Lung (tissue), 13 donors: Measurements from ENCODE around the gene SCGB1C2. TPM values are rescaled to one million over a fixed set of nuclear protein-coding genes. Genes with fewer than 3 reads are reported as not detected.

Experiments
- ATAC-seq: fragments of 200-7000 bp; cut with Tn5 transposase; one replicate; pipeline ENCODE4 v1.9.1; 2020; ENCODE audit warnings: moderate number of reproducible peaks; ENCODE audit not compliant: insufficient read depth, low FRiP score
- DNase-seq, 3 donors: peaks; one replicate each; pipeline ENCODE4 v3.0.0-alpha.2; 2013 to 2017
- H3K27ac ChIP-seq, 2 donors: one replicate each; pipeline ENCODE4 v1.5.1; 2013; ENCODE audit warnings: mild to moderate bottlenecking in 2 of 2, moderate library complexity in 2 of 2, control low read depth in 1 of 2, inconsistent platforms in 1 of 2, low read depth in 1 of 2, low read length in 1 of 2
- H3K27me3 ChIP-seq, 3 donors: one replicate each; pipeline ENCODE4 v1.5.1; 2013; ENCODE audit warnings: low read length in 2 of 3; ENCODE audit not compliant: control insufficient read depth in 3 of 3, insufficient read depth in 3 of 3
- H3K36me3 ChIP-seq, 4 donors: one replicate each; pipeline ENCODE4 v1.5.1; 2013; ENCODE audit warnings: low read length in 4 of 4, mild to moderate bottlenecking in 1 of 4, moderate library complexity in 1 of 4; ENCODE audit not compliant: control insufficient read depth in 4 of 4, insufficient read depth in 4 of 4
- H3K4me1 ChIP-seq, 5 donors: one replicate each; pipeline ENCODE4 v1.5.1; 2013; ENCODE audit warnings: low read length in 5 of 5, mild to moderate bottlenecking in 2 of 5, moderate library complexity in 1 of 5; ENCODE audit not compliant: control insufficient read depth in 5 of 5, insufficient read depth in 5 of 5
- H3K4me3 ChIP-seq: one replicate; pipeline ENCODE4 v1.5.1; 2013; ENCODE audit warnings: mild to moderate bottlenecking, control low read depth, moderate library complexity
- H3K9ac ChIP-seq, 2 donors: one replicate each; pipeline ENCODE4 v1.5.1; 2013; ENCODE audit warnings: low read length in 2 of 2, control low read depth in 1 of 2; ENCODE audit not compliant: insufficient read depth in 1 of 2
- H3K9me3 ChIP-seq, 4 donors: one replicate each; pipeline ENCODE4 v1.5.1; 2013; ENCODE audit warnings: low read length in 3 of 4, mild to moderate bottlenecking in 1 of 4, moderate library complexity in 1 of 4; ENCODE audit not compliant: control insufficient read depth in 4 of 4, insufficient read depth in 3 of 4
- CTCF ChIP-seq: IDR thresholded peaks from 2 replicates; pipeline ENCODE4 v1.5.1; 2012; ENCODE audit warnings: mild to moderate bottlenecking; ENCODE audit errors: control extremely low read depth, extremely low read depth
- WGBS, 2 donors: extraction: QIAGEN DNeasy Blood & Tissue Kit; methylation state at CpG; one replicate each; pipeline ENCODE4 v1.1.7; 2013; 5-methylcytosine and 5-hydroxymethylcytosine counted together
- polyA plus RNA-seq, 2 donors: library from polyadenylated mRNA; stranded (reverse); fragments of 200-250 nt; gene quantifications; one replicate each; pipeline ENCODE4 v1.2.1, GENCODE V29; 2013
- small RNA-seq: library from RNA; depleted of rRNA; stranded (forward); fragments of <200 nt; gene quantifications from one replicate; pipeline ENCODE3, GENCODE V24; 2014; ENCODE audit warnings: low replicate concordance
- total RNA-seq, 2 donors: library from RNA; depleted of rRNA in 1 of 2; stranded (reverse); fragments of >200 nt in 1 of 2; gene quantifications; one replicate each; pipeline ENCODE4 v1.2.1, GENCODE V29; 2014 to 2021
- donor health status: control.
- donor health status: control.
- donor health status: Bipolar disorder and iron deficiency.
- donor health status: healthy.
- donor health status: DM: yes; HTN: yes; CAD: no.

SCGB1C2 gene
- total and polyA plus RNA-seq, 4 donors: not detected

- no peak for ATAC-seq
- Histone ChIP-seq H3K4me3 (no peak overlapping the region), H3K9me3 (no peaks in the 10 kb centered on the region), H3K27me3 (peaks cover 0 to 35% (median 13%) of the 10 kb centered on the region in 3 donors), H3K27ac (no peak overlapping the region), H3K4me1 (peaks cover 0 to 6% (median 0%) of the 10 kb centered on the region in 5 donors), H3K36me3 (no peaks in the 10 kb centered on the region), H3K9ac (no peak overlapping the region)
- 82 to 89% methylated on average over 2 of the region's 2 CpGs for WGBS, 2 donors
- no peak for TF ChIP-seq CTCF
- DNase-seq: no peak
Observed at GRCh38 chr17:187130-187529, 49.8 kb downstream of the SCGB1C2 start.

Small RNA genes lying within 50 kb of the gene (small RNA-seq; reads per million reads assigned to genes)
- not detected for gene RF00026

Other genes with a start within 250 kb of the SCGB1C2 start
- 1 to 10 TPM; 5.1 to 7.5 TPM for gene DOC2B, start 44.1 kb downstream of the SCGB1C2 start, total RNA-seq
- 1 to 10 TPM; 3.0 to 5.5 TPM for gene DOC2B, start 44.1 kb downstream of the SCGB1C2 start, polyA plus RNA-seq
- 10 to 100 TPM; 21.1 to 76.6 TPM for gene RPH3AL, start 215.2 kb downstream of the SCGB1C2 start, total RNA-seq
- gene RPH3AL, start 215.2 kb downstream of the SCGB1C2 start, polyA plus RNA-seq: 10 to 100 TPM; 19.5 to 22.1 TPM